DOHH2 (cell line): ENCODE data around the gene EXD3.

ENCODE experiments used
- H3F3A ChIP-seq: fragments of 200-600 bp; sonication (generic), shearing (Covaris generic); 2 replicates; pipeline ENCODE4 v1.6.0; 2016; ENCODE audit warnings: antibody characterized with exemption, mild to moderate bottlenecking; ENCODE audit not compliant: control insufficient read depth, insufficient read depth
- H3K27ac ChIP-seq: fragments of 200-600 bp; sonication (generic); 2 replicates; pipeline ENCODE4 v1.5.1; 2014; ENCODE audit warnings: low read depth, mild to moderate bottlenecking, low read length, moderate library complexity
- H3K27me3 ChIP-seq: fragments of 200-600 bp; sonication (generic); 2 replicates; pipeline ENCODE4 v1.6.1; 2014; ENCODE audit warnings: mild to moderate bottlenecking, low read length, mixed read lengths; ENCODE audit not compliant: control insufficient read depth
- H3K36me3 ChIP-seq: fragments of 200-600 bp; sonication (generic); 2 replicates; pipeline ENCODE4 v1.6.1; 2014; ENCODE audit warnings: mild to moderate bottlenecking, low read length, moderate library complexity, mixed read lengths; ENCODE audit not compliant: control insufficient read depth
- H3K4me1 ChIP-seq: fragments of 200-600 bp; sonication (generic); 2 replicates; pipeline ENCODE4 v1.6.1; 2014; ENCODE audit warnings: mild to moderate bottlenecking, low read length, mixed read lengths; ENCODE audit not compliant: control insufficient read depth
- H3K4me2 ChIP-seq: fragments of 200-600 bp; sonication (generic); 2 replicates; pipeline ENCODE4 v1.6.0; 2014; ENCODE audit warnings: mild to moderate bottlenecking, low read length, moderate library complexity
- H3K4me3 ChIP-seq: fragments of 200-600 bp; sonication (generic); 2 replicates; pipeline ENCODE4 v1.5.1; 2014; ENCODE audit warnings: mild to moderate bottlenecking, low read length, mixed read lengths
- H3K79me2 ChIP-seq: fragments of 200-600 bp; sonication (generic); 2 replicates; pipeline ENCODE4 v1.6.1; 2014; ENCODE audit warnings: mild to moderate bottlenecking, low read length, mixed read lengths; ENCODE audit not compliant: control insufficient read depth
- H3K9me2 ChIP-seq: fragments of 200-600 bp; sonication (generic); replicated peaks from 2 replicates; pipeline ENCODE4 v1.6.1; 2014; ENCODE audit warnings: mild to moderate bottlenecking, low read length, mixed read lengths; ENCODE audit not compliant: control insufficient read depth
- H3K9me3 ChIP-seq: fragments of 200-600 bp; sonication (generic); 2 replicates; pipeline ENCODE4 v1.6.1; 2014; ENCODE audit warnings: antibody characterized with exemption, low read length, mixed read lengths; ENCODE audit not compliant: control insufficient read depth, insufficient read depth
- H4K20me1 ChIP-seq: fragments of 200-600 bp; sonication (generic); 2 replicates; pipeline ENCODE4 v1.6.0; 2014; ENCODE audit warnings: low read depth, mild to moderate bottlenecking, antibody characterized with exemption, low read length, moderate library complexity; ENCODE audit not compliant: control insufficient read depth, insufficient read depth
- EZH2phosphoT487 ChIP-seq: fragments of 200-600 bp; sonication (generic); IDR thresholded peaks from 2 replicates; pipeline ENCODE4 v1.6.1; 2017; ENCODE audit warnings: borderline replicate concordance, mild to moderate bottlenecking, antibody characterized with exemption, low read length, moderate library complexity, mixed read lengths
- TF ChIP-seq, protein P1 (sequence below): fragments of 200-600 bp; sonication (generic); IDR thresholded peaks from one replicate; pipeline ENCODE4 v1.5.1; 2014; ENCODE audit warnings: antibody characterized with exemption, mild to moderate bottlenecking, low read depth, low read length; ENCODE audit not compliant: poor library complexity, severe bottlenecking

Gene EXD3

GRCh38 chr9:137266585-137267453 is 156.1 kb downstream of the EXD3 start:
- Histone ChIP-seq H3K27ac (peak overlapping the region; percentile 84), H3K79me2 (peaks cover 47% of the 10 kb centered on the region), H3K27me3 (no peaks in the 10 kb centered on the region), H3K4me1 (peaks cover 61% of the 10 kb centered on the region), H3K4me2 (peak overlapping the region; percentile 98), H3K36me3 (peaks cover 72% of the 10 kb centered on the region), H4K20me1 (no peaks in the 10 kb centered on the region), H3K4me3 (peak overlapping the region; percentile 75), H3K9me2 (no peaks in the 10 kb centered on the region), H3K9me3 (no peaks in the 10 kb centered on the region), H3F3A (peaks cover 25% of the 10 kb centered on the region)
- TF ChIP-seq, protein P1, sequence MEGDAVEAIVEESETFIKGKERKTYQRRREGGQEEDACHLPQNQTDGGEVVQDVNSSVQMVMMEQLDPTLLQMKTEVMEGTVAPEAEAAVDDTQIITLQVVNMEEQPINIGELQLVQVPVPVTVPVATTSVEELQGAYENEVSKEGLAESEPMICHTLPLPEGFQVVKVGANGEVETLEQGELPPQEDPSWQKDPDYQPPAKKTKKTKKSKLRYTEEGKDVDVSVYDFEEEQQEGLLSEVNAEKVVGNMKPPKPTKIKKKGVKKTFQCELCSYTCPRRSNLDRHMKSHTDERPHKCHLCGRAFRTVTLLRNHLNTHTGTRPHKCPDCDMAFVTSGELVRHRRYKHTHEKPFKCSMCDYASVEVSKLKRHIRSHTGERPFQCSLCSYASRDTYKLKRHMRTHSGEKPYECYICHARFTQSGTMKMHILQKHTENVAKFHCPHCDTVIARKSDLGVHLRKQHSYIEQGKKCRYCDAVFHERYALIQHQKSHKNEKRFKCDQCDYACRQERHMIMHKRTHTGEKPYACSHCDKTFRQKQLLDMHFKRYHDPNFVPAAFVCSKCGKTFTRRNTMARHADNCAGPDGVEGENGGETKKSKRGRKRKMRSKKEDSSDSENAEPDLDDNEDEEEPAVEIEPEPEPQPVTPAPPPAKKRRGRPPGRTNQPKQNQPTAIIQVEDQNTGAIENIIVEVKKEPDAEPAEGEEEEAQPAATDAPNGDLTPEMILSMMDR = no peak
- no peak for TF ChIP-seq EZH2phosphoT487

GRCh38 chr9:137266162-137266527 is 156.8 kb downstream of the EXD3 start:
- Histone ChIP-seq H3K9me3 (no peaks in the 10 kb centered on the region), H3K4me1 (peaks cover 54% of the 10 kb centered on the region), H3K79me2 (peaks cover 43% of the 10 kb centered on the region), H3K36me3 (peaks cover 68% of the 10 kb centered on the region), H4K20me1 (no peaks in the 10 kb centered on the region), H3F3A (peaks cover 25% of the 10 kb centered on the region), H3K4me3 (no peak overlapping the region), H3K27me3 (no peaks in the 10 kb centered on the region), H3K4me2 (peak overlapping the region; percentile 98), H3K9me2 (no peaks in the 10 kb centered on the region), H3K27ac (no peak overlapping the region)
- TF ChIP-seq, protein P1 = no peak
- TF ChIP-seq EZH2phosphoT487 = no peak

- Histone ChIP-seq H3K79me2 (peaks cover 39% of the 10 kb centered on the region), H3K9me2 (no peaks in the 10 kb centered on the region), H3F3A (peaks cover 25% of the 10 kb centered on the region), H3K4me3 (no peak overlapping the region), H3K4me1 (peaks cover 49% of the 10 kb centered on the region), H3K9me3 (no peaks in the 10 kb centered on the region), H3K27ac (no peak overlapping the region), H3K27me3 (no peaks in the 10 kb centered on the region), H4K20me1 (no peaks in the 10 kb centered on the region), H3K36me3 (peaks cover 63% of the 10 kb centered on the region), H3K4me2 (no peak overlapping the region)
- no peak for TF ChIP-seq EZH2phosphoT487
- TF ChIP-seq, protein P1 = no peak
Measured at GRCh38 chr9:137265496-137266161, 157.3 kb downstream of the EXD3 start.
